Osteoblast (primary cell): ENCODE results near the gene IL1RL2. TPM values are rescaled to one million over a fixed set of nuclear protein-coding genes. Genes with fewer than 3 reads are reported as not detected.
A peak's percentile ranks its signal among the peaks of the same experiment; 100 is the strongest.

Experiments used
- DNase-seq: peaks from one replicate; pipeline ENCODE4 v3.0.0; 2011; ENCODE audit warnings: low spot score, mixed read lengths; ENCODE audit not compliant: insufficient read length; ENCODE audit errors: missing footprints
- H2AFZ ChIP-seq: 2 replicates; pipeline ENCODE4 v1.6.0; 2011; ENCODE audit warnings: mild to moderate bottlenecking, low read length
- H3K27ac ChIP-seq: 2 replicates; pipeline ENCODE4 v1.5.1; 2011; ENCODE audit warnings: mild to moderate bottlenecking, low read depth, low read length, moderate library complexity
- H3K27me3 ChIP-seq: 2 replicates; pipeline ENCODE4 v1.6.0; 2012; ENCODE audit warnings: mild to moderate bottlenecking, control low read depth, inconsistent platforms, low read length, moderate library complexity; ENCODE audit not compliant: insufficient read depth
- H3K36me3 ChIP-seq: 2 replicates; pipeline ENCODE4 v1.5.1; 2011; ENCODE audit warnings: mild to moderate bottlenecking, low read length, control low read depth, moderate library complexity; ENCODE audit not compliant: insufficient read depth
- H3K4me1 ChIP-seq: 2 replicates; pipeline ENCODE4 v1.5.1; 2011; ENCODE audit warnings: mild to moderate bottlenecking, low read length, control low read depth, moderate library complexity; ENCODE audit not compliant: insufficient read depth
- H3K4me2 ChIP-seq: 2 replicates; pipeline ENCODE4 v1.6.0; 2011; ENCODE audit warnings: mild to moderate bottlenecking, low read length; ENCODE audit not compliant: insufficient read depth
- H3K4me3 ChIP-seq: fragments of 200-600 bp; sonication (generic); 3 replicates; pipeline ENCODE4 v1.5.1; 2012; ENCODE audit warnings: mild to moderate bottlenecking, low read length, inconsistent platforms; ENCODE audit not compliant: insufficient read depth
- H3K79me2 ChIP-seq: 2 replicates; pipeline ENCODE4 v1.6.0; 2012; ENCODE audit warnings: mild to moderate bottlenecking, low read length, control low read depth, inconsistent platforms; ENCODE audit not compliant: insufficient read depth
- H3K9me3 ChIP-seq: 2 replicates; pipeline ENCODE4 v1.5.1; 2011; ENCODE audit warnings: low read depth, low read length, control low read depth
- H4K20me1 ChIP-seq: 2 replicates; pipeline ENCODE4 v1.6.0; 2012; ENCODE audit warnings: mild to moderate bottlenecking, low read length, control low read depth; ENCODE audit not compliant: insufficient read depth
- total RNA-seq: library from RNA; depleted of rRNA; stranded (reverse); fragments of >200 nt; gene quantifications from 2 replicates; pipeline ENCODE4 v1.2.3, GENCODE V29; 2012
- TF ChIP-seq, protein P1 (sequence below): IDR thresholded peaks from 2 replicates; pipeline ENCODE4 v1.5.1; 2011; ENCODE audit warnings: mild to moderate bottlenecking, low read depth, low read length, moderate library complexity; ENCODE audit errors: extremely low read depth

IL1RL2 gene
- total RNA-seq, 1 donor = 0.72 TPM

DNA sequence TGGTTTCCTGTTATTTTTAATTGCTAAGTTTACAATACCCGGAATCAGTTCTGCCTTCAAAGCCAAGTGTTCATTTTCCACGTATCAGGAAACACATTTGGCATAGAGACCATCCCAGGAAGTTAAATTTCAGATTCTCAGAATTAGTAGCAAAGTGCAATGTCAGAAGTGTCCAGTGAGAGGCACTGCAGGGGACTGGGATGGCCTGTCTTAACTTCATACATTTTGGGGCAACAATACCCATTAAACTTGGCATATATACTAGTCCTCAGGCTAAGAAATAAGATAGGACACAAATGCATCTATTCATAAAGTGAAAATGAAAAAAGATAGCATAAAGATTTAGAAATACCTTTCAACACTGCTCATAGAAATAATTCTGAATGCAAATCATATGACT lies 1.5 kb upstream of the IL1RL2 start:
- H2AFZ ChIP-seq = no peak overlapping the region

GRCh38 chr2:102187496-102188150 lies 800 bp downstream of the IL1RL2 start:
- DNase-seq = peak; percentile 81

More for the DNA sequence above, 1.5 kb upstream of the IL1RL2 start:
- Histone ChIP-seq H3K27ac (no peak overlapping the region), H3K9me3 (no peaks in the 10 kb centered on the region), H3K4me2 (no peak overlapping the region), H3K4me3 (no peak overlapping the region), H3K4me1 (peaks cover 10% of the 10 kb centered on the region), H3K79me2 (no peaks in the 10 kb centered on the region), H3K36me3 (no peaks in the 10 kb centered on the region), H4K20me1 (no peaks in the 10 kb centered on the region), H3K27me3 (no peaks in the 10 kb centered on the region)
- TF ChIP-seq, protein P1, sequence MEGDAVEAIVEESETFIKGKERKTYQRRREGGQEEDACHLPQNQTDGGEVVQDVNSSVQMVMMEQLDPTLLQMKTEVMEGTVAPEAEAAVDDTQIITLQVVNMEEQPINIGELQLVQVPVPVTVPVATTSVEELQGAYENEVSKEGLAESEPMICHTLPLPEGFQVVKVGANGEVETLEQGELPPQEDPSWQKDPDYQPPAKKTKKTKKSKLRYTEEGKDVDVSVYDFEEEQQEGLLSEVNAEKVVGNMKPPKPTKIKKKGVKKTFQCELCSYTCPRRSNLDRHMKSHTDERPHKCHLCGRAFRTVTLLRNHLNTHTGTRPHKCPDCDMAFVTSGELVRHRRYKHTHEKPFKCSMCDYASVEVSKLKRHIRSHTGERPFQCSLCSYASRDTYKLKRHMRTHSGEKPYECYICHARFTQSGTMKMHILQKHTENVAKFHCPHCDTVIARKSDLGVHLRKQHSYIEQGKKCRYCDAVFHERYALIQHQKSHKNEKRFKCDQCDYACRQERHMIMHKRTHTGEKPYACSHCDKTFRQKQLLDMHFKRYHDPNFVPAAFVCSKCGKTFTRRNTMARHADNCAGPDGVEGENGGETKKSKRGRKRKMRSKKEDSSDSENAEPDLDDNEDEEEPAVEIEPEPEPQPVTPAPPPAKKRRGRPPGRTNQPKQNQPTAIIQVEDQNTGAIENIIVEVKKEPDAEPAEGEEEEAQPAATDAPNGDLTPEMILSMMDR = peak; percentile 64
- peak; percentile 75 for DNase-seq

DNA sequence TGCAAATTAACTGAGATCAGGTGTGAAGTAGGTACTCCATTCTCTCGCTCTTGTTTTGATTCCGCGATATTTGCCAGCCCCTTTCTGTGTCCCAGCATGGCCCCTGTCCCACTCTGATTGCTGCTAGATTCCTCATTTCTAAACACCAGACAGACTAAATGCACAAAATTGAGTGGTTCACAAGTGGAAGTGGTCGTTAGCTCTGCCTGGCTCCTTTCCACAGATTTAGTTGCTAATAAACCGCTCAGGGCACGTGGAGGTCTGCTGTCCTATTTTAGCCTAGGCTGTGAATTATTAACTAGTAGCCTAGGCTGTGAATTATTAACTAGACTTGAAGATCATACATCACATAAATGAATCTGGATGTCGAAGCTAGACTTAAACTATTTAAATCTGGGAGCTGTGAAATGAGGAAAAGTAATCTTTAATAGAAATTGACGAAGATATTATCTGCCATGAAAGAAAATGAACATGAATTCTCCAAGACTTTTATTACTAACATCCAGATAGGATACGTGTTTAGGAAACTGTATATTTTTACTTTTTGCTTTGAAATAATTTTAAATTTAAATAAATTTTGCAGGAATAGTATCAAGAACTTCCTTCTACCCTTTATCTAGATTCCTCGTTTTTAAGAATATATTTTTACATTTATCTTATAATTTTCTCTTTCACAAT lies 3.7 kb downstream of the IL1RL2 start:
- Histone ChIP-seq H3K4me3 (no peak overlapping the region), H3K79me2 (no peaks in the 10 kb centered on the region), H3K9me3 (no peaks in the 10 kb centered on the region), H4K20me1 (no peaks in the 10 kb centered on the region), H3K4me2 (no peak overlapping the region), H3K36me3 (no peaks in the 10 kb centered on the region), H3K27me3 (no peaks in the 10 kb centered on the region), H3K27ac (no peak overlapping the region), H2AFZ (no peak overlapping the region), H3K4me1 (peaks cover 4% of the 10 kb centered on the region)
- DNase-seq = no peak
- TF ChIP-seq, protein P1 = no peak

More at GRCh38 chr2:102187496-102188150, 800 bp downstream of the IL1RL2 start:
- H3K79me2 ChIP-seq = no peaks in the 10 kb centered on the region
- no peaks in the 10 kb centered on the region for H3K9me3 ChIP-seq
- no peaks in the 10 kb centered on the region for H3K27me3 ChIP-seq
- peak overlapping the region; percentile 84 for H3K4me2 ChIP-seq
- H3K4me3 ChIP-seq = peak overlapping the region; percentile 77
- TF ChIP-seq, protein P1 = peak; percentile 32
- H3K27ac ChIP-seq = peak overlapping the region; percentile 71
- peak overlapping the region; percentile 95 for H2AFZ ChIP-seq
- H3K4me1 ChIP-seq = no peaks in the 10 kb centered on the region
- H3K36me3 ChIP-seq = no peaks in the 10 kb centered on the region
- no peaks in the 10 kb centered on the region for H4K20me1 ChIP-seq

GRCh38 chr2:102191501-102191900 lies 4.7 kb downstream of the IL1RL2 start:
- DNase-seq = no peak
- no peaks in the 10 kb centered on the region for H3K36me3 ChIP-seq
- no peak overlapping the region for H3K4me2 ChIP-seq
- H3K27ac ChIP-seq = no peak overlapping the region
- TF ChIP-seq, protein P1 = no peak
- no peaks in the 10 kb centered on the region for H4K20me1 ChIP-seq
- H2AFZ ChIP-seq = no peak overlapping the region
- H3K4me3 ChIP-seq = no peak overlapping the region
- H3K4me1 ChIP-seq = peaks cover 4% of the 10 kb centered on the region
- no peaks in the 10 kb centered on the region for H3K79me2 ChIP-seq
- H3K27me3 ChIP-seq = no peaks in the 10 kb centered on the region
- no peaks in the 10 kb centered on the region for H3K9me3 ChIP-seq
